ENCODE data around the gene THRAP3. TPM values are rescaled to one million over a fixed set of nuclear protein-coding genes. Genes with fewer than 3 reads are reported as not detected.
A peak's percentile ranks its signal among the peaks of the same experiment; 100 is the strongest.

Gene THRAP3
- total and polyA plus RNA-seq, 12 donors, result 22.8 to 109 (median 98.9) TPM

DNA sequence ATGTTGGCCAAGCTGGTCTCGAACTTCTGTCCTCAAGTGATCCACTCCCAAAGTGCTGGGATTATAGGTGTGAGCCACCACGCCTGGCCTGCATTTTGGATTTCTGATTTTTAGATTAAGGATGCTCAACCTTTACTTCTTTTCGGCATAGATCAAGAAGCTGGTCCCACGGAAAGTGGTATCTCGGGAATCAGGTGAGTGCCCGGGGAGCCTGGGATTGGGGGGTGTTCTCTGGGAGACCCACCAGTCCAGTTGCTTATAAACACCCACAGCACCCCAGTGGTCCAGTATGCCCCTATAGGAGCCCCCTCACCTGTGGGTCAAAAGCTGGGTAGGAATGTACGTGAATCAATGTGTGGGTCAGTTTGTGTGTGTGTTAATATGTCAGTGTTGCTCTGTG is 85.2 kb downstream of the THRAP3 start:
- Histone ChIP-seq H3K36me3 (peaks cover 0 to 27% (median 3%) of the 10 kb centered on the region in 9 donors), H3K27ac (no peak overlapping the region), H3K4me1 (peaks cover 4 to 28% (median 18%) of the 10 kb centered on the region in 9 donors), H3K9me3 (no peaks in the 10 kb centered on the region), H3K4me3 (no peak overlapping the region), H3K27me3 (no peaks in the 10 kb centered on the region)
- TF ChIP-seq, protein P1, sequence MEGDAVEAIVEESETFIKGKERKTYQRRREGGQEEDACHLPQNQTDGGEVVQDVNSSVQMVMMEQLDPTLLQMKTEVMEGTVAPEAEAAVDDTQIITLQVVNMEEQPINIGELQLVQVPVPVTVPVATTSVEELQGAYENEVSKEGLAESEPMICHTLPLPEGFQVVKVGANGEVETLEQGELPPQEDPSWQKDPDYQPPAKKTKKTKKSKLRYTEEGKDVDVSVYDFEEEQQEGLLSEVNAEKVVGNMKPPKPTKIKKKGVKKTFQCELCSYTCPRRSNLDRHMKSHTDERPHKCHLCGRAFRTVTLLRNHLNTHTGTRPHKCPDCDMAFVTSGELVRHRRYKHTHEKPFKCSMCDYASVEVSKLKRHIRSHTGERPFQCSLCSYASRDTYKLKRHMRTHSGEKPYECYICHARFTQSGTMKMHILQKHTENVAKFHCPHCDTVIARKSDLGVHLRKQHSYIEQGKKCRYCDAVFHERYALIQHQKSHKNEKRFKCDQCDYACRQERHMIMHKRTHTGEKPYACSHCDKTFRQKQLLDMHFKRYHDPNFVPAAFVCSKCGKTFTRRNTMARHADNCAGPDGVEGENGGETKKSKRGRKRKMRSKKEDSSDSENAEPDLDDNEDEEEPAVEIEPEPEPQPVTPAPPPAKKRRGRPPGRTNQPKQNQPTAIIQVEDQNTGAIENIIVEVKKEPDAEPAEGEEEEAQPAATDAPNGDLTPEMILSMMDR (IDR thresholded peaks at IDR 0.05), result no peak
- intact Hi-C loops (cut with DNase I), result loop anchor here in 4 of 10 donors (5.0 to 10.0 kb wide), 3 partner anchors 55 to 105 kb away; no protein-coding TSS in a partner anchor
- no peak for ATAC-seq
- WGBS, 2 donors, result 99 to 100% methylated on average over 7 of the region's 7 CpGs
- no peak for DNase-seq

DNA sequence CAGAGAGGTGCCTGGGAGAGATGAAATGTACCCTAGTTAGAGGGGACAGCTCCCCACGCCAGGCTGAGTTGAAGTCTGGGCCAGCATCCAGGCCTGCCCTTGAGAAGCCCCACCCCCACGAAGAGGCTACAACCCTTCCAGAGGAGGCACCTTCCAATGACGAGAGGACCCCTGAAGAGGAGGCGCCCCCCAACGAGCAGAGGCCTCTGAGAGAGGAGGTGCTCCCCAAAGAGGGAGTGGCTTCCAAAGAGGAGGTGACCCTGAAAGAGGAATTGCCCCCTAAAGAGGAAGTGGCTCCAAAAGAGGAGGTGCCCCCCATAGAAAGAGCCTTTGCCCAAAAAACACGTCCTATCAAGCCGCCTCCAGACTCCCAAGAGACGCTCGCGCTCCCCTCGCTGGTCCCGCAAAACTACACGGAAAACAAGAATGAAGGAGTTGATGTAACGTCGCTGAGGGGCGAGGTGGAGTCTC is 96.1 kb downstream of the THRAP3 start:
- intact Hi-C loops (cut with DNase I), result loop anchor here in 2 of 10 donors (5.0 kb wide), 2 partner anchors 47 to 67 kb away; partner anchors contain the start of gene STK40 (in 1 of the 2)
- Histone ChIP-seq H3K4me3 (peak overlapping the region in 9 of 10 donors; percentile 30 to 98 (median 86)), H3K4me1 (peaks cover 12 to 48% (median 33%) of the 10 kb centered on the region in 9 donors), H3K27ac (peak overlapping the region in 9 of 10 donors; percentile 81 to 97 (median 95)), H3K27me3 (no peaks in the 10 kb centered on the region), H3K9me3 (no peaks in the 10 kb centered on the region), H3K36me3 (peaks cover 0 to 13% (median 0%) of the 10 kb centered on the region in 9 donors)
- DNase-seq, result no peak
- TF ChIP-seq, protein P1 (IDR thresholded peaks at IDR 0.05), result no peak
- ATAC-seq, result no peak
- 56 to 65% methylated on average over 16 of the region's 16 CpGs for WGBS, 2 donors

DNA sequence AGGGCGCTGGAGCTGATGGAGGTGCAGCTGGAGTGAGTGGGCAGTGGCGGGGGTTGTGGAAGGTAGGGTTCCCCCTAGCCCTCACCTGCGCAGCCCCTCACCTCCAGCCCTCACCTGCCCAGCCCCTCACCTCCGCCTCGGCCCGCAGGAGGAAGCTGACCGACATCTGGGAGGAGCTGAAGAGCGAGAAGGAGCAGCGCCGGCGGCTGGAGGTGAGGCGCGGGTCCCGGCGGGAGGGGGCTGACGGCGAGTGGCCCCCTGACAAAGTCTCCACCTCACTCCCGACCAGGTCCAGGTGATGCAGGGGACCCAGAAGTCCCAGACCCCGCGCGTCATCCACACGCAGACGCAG is 96.5 kb downstream of the THRAP3 start:
- ATAC-seq (no peak), DNase-seq (no peak)
- TF ChIP-seq, protein P1 (IDR thresholded peaks at IDR 0.05), result no peak
- peaks cover 0 to 13% (median 0%) of the 10 kb centered on the region in 9 donors for H3K36me3 ChIP-seq
- no peaks in the 10 kb centered on the region for H3K9me3 ChIP-seq
- WGBS, 2 donors, result 46 to 48% methylated on average over 23 of the region's 23 CpGs
- intact Hi-C loops (cut with DNase I), result loop anchor here in 2 of 10 donors (5.0 kb wide), 2 partner anchors 47 to 67 kb away; partner anchors contain the start of gene STK40 (in 1 of the 2)
- H3K27me3 ChIP-seq, result no peaks in the 10 kb centered on the region
- H3K4me3 ChIP-seq, result peak overlapping the region; percentile 1 to 98 (median 86)
- peak overlapping the region in 9 of 10 donors; percentile 81 to 97 (median 95) for H3K27ac ChIP-seq
- H3K4me1 ChIP-seq, result peaks cover 12 to 48% (median 33%) of the 10 kb centered on the region in 9 donors

DNA sequence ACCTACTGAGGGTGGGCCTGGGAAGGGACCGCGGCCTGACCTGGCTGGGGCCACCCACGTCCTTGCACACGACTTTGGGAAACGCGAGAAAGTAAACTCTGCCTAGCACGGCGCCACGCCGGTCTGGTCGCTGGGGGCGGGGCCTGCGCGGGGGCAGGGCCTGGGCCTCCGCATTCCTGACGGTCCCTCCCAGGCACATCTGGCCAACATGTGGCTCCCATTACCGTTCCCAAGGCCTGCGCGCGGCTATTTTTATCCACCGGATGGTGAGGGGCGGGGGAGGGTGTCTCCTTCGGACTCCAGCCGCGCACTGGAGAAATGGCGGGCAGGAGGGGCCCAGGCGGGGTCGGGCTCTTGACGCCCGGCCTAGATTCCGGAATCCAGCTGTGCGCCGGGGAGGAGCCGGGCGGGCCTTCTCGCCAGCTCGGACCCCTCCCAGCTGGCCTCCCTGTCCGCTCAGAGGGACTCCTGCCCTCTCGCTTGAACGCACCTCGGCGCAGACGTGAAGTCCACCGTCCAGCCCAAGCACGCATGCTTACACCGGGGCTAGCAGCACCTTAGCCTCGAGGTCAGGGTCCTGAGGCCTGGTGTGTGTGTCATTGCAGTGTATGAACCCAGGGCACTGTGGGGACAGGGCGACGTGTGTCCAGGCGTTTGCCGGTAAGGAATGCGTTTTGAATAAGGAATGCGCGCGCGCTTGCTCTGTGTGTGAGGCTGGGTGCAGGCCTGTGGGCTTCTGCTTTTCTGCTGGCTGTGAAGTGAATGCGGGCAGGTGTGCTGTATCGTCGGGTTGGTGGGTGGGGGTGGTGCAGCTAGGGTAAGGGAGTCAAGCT is 97.1 kb downstream of the THRAP3 start:
- WGBS, 2 donors, result 18 to 28% methylated on average over 59 of the region's 59 CpGs
- H3K27me3 ChIP-seq, result no peaks in the 10 kb centered on the region
- peak overlapping the region in 9 of 10 donors; percentile 81 to 97 (median 95) for H3K27ac ChIP-seq
- peaks cover 12 to 48% (median 33%) of the 10 kb centered on the region in 9 donors for H3K4me1 ChIP-seq
- H3K9me3 ChIP-seq, result no peaks in the 10 kb centered on the region
- H3K4me3 ChIP-seq, result peak overlapping the region; percentile 1 to 98 (median 86)
- TF ChIP-seq, protein P1 (IDR thresholded peaks at IDR 0.05), result no peak
- intact Hi-C loops (cut with DNase I), result loop anchor here in 2 of 10 donors (5.0 kb wide), 2 partner anchors 46 to 66 kb away; partner anchors contain the start of gene STK40 (in 1 of the 2)
- H3K36me3 ChIP-seq, result peaks cover 0 to 13% (median 0%) of the 10 kb centered on the region in 9 donors
- DNase-seq (peak; percentile 84 to 90), ATAC-seq (peak; percentile 71 to 82 (median 76))
